ENCODE results near the gene BMPR1A.
"Not testable (repeated sequence)": the region's sequence is repeated elsewhere in the genome, so short reads cannot be mapped to it uniquely, and the experiment has no call there.

Gene BMPR1A

GRCh38 chr10:86943316-86944030, 187.1 kb downstream of the BMPR1A start:
- DNase-seq: no peak

- DNase-seq: no peak
Measured at GRCh38 chr10:86944031-86944419, 187.6 kb downstream of the BMPR1A start.

GRCh38 chr10:86944471-86944870, 188.1 kb downstream of the BMPR1A start:
- no peak for DNase-seq

DNA sequence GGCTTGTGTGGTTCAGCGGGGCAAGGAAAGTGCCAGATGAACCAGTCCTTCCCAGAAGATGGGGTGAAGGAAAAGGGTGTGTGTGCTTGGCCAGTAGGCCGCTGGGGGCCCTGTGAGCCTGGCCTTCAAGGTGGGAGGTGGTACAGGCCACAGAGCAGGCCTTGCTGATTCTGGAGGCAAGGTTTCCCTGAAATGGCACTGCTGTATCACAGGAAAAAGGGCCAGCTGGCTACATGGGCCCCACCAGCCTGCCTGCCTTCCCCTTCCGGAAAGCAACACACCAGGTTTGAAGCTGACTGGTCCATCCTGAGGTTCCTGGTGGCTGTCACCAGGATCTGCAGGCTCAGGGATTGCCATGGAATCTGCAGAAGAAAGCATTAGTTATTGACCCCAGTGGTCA, 188.5 kb downstream of the BMPR1A start:
- no peak for DNase-seq

DNA sequence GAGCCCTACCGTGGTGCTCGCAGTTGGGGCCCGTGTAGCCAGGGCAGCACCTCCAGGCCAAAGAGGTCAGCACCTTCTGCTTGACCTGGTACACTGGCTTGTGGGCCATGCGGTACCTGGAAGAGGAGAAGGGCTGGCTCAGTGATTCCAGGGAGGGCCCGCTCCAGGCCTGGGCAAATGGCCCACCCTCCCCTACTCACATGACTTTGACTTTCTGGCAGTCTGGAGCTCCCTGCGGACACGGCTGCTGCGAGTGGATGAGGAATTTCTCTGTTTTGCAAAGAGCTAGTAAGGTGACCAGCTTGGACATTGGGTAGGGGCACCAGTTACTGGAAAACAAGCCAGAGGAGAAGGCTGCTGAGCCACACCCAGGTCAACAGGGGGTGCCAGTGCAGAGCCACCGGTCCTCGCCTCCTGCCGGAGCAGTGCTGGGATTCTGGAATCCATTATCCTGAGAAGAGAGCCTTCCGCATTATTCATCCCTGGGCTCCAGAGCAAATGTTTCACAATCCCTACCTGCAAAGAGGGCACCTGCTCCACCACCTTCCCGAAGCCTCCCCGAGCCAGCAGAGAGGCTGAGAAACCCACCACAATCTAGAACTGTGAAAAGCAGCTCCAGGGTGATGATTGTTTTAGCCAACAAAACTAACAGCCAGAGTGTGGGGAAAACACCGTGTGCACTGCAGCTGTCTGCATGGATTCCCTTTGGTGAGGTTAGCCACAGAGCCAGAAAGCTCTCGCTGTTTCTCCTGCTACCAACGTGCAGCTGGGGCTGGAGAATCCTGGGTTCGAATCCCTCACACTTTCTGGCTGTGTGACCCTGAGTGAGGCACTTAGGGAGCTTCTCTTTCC, 189.2 kb downstream of the BMPR1A start:
- DNase-seq: no peak

GRCh38 chr10:86946213-86947155, 190.1 kb downstream of the BMPR1A start:
- no peak for DNase-seq

GRCh38 chr10:86947806-86948205, 191.4 kb downstream of the BMPR1A start:
- DNase-seq: not testable (repeated sequence)

DNA sequence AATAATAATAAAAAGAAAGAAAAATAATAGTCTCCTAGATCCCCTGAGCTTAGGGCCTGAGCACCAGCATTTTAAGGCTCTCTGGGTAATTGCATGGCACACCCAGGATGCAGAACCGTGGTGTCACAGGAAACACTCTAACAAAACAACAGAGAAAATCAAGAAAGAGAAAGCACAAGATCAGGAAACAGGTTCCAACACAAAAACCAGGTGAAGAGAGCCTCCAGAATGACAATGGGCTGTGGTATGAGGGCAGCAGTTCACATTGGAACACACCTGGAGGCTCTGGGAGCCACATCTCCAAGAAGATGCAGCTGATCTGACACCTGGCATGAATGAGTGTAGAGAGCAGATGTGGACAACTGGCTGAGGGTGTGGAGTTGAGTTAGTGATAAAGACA, 193.9 kb downstream of the BMPR1A start:
- DNase-seq: no peak

GRCh38 chr10:86951184-86951761, 194.9 kb downstream of the BMPR1A start:
- DNase-seq: no peak

DNA sequence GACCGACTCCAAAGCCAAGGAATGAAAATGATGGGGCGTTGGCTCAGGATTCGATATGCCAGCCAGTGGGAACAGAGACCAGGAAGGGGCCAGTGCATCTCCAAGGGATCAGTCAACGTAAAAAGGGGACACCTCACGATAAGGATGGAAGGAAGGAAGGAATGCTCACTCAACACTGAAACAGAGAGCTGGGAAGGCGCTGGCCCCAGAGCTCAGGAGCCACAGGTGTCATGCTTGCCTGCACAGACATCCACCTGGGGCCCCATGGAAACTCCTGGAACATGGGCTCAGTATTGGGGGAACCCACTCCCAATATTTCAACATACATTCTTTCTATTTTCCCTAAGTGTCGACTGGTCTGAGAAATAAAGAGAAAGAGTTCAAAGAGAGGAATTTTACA, 195.7 kb downstream of the BMPR1A start:
- DNase-seq: no peak

- DNase-seq: not testable (repeated sequence)
Measured at GRCh38 chr10:86952697-86953096, 196.3 kb downstream of the BMPR1A start.

DNA sequence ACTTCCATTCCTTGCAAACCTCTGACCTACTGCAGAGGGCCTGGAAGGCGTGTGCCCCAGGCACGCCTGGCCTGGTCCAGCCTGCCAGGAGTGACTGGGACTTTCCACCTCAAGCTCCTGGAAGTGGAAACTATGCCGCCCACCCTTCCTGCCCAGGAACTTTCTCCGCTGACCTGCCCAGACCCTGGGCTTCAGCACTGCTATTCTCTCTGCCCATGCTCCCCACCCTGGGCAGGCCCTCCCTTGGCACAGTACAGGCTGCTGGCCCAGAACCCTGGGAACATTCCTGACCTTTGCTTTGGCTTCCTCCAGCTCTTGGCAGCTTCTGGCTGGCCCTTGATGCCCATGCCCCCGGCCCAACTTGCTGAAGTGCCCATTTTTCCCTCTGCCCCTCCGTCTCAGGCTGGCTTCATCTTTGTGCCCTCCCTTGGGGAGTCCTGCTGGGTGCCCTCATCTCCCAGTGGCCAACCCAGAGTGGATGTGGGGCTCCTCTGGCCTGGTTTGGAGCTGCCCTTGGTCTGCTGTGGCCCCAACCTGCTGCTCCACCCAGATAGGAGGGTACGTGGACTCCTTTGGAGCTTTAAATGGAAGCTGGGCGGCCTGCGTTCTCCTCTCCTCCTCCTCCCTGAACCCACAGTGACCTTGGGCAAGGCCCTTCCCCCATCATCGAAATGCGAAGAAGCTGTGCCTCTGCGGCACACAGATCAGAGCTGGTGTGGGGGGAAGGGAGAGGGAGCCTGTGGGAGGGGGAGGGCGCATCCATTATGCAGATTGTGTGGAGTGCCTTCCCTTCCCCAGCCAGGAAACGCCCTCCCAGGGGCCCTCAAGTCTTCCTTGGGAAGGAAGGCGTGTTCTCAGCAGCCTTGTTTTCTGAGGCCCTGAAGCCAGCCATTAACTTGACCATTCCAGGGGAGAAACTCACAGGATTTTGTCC, 197.6 kb downstream of the BMPR1A start:
- DNase-seq: no peak

DNA sequence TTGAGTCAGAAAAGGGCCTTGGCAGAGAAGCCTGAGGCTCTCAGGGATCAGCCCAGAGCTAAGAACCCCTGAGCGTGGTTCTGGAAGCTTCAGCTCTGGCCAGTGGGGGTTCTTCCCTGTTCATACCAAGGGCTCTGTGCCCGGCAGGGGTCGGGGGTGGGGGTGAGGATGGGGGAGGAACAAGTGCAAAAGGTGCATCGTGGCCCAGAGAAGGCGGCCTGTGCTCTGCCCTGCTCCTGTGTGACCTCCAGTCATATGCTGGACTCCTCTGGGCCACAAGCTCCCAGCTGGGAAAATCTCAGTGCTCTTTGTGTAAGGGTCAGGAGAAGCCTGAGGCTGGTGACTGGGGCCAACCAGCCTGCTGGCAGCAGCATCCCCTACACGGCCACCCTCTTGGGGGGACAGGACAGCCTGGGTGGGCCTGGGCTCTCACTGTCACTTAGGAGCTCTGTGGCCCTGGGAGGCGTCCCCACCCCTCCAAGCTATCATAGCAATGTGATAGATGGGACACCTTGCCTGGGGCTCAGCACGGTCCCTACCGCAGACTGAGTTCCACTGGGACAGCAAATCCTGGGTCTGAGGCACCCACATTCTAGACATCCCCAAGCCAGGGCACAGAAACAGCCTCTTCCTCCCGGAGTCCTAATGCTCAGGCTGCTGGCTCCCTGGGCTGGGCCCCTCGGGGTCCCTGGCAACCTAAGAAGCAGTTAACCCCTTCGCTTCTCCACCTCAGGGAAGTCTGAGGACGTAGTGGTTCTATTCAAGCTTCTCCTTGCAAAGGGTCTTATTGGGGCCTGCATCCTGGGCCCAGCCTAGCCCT, 198.5 kb downstream of the BMPR1A start:
- DNase-seq: no peak

GRCh38 chr10:86955501-86956194, 199.2 kb downstream of the BMPR1A start:
- DNase-seq: no peak

- no peak for DNase-seq
Measured at GRCh38 chr10:86956195-86956847, 199.9 kb downstream of the BMPR1A start.

DNA sequence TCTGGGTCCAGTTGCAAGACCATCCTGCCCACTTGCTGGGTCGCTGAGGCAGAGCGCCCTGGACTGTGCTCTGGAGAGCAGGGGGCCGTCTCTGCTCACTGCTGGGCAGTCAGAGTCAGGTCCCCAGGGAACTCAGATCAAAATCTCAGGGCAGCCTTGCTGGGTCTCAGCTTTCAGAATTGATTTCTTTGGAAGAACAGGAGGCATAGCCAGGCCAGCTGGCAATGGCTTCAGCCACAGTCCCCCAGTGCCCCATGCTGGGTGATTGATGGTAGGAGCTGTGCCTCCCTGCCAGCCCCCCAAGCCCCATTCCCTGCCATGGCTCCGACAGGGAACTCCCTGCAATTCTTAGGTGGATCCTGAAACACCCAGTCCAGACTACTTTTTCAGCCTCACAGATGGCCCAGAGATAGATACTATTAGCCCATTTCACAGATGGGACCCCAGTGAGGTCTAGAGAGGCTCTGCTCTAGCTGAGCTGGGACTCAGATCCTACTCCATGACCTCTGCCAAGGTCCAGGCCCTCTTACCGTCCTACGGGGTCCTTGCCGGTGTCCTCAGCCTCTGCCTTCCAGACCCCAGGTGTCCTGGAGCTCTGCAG, 200.5 kb downstream of the BMPR1A start:
- DNase-seq: no peak

DNA sequence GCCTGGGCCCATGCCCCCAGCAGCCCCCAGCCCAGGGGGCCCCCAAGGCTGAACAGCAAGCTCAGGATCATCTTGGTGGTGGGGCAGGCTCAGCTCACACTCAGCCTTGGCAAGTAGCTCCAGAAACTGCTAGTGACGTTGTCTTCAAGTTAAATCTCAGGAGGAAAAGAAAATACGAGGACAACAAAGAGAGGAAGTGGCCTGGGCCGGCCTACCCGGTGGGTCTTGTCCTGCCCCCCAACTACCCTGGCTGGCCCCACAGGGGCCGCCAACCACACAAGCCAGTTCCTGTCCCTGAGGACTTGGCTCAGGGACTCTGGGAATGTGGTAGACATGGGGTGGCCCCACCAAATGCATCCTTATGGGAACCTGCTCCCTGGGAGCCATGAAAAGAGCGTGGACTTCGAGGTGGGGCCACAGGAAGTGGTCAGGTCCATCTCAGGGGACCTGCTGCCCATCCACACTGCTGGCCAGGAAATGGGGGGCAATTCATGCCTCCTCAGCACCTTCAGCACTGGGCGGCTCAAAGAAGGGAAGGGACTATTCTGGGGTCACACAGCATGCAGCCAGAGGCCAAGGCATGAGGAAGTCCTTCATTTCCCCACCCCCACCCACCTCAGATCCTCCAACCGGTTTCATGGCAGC, 201.2 kb downstream of the BMPR1A start, which contains the start of gene MMRN2:
MMRN2 (minus strand) TSS at position 145 of the 645 bp plus-strand sequence; CDS start at position 71, 74 bp downstream.
- no peak for DNase-seq

Data from central memory CD4-positive, alpha-beta T cell (primary cell).